T-cell (primary cell): Measurements from ENCODE around the gene FAM234B. TPM values are rescaled to one million over a fixed set of nuclear protein-coding genes. Genes with fewer than 3 reads are reported as not detected.

ENCODE experiments used
- ATAC-seq, 4 experiments: fragments of 200-7000 bp in 3 of 4; fragments of 150-1000 bp in 1 of 4; cut with Tn5 transposase; replicated peaks in 1 of 4; 1 replicate in 3 of 4; 2 replicates in 1 of 4; pipeline ENCODE4 v1.10.0; 2021; ENCODE audit warnings: moderate library complexity in 3 of 4, mild to moderate bottlenecking in 2 of 4, moderate number of reproducible peaks in 1 of 4
- CTCF ChIA-PET, 2 donors: fragments of 300-600 bp; sonication (Branson Sonifier 250); formaldehyde crosslinking; loops; one replicate each; lab custom pipeline; 2022; ENCODE audit warnings: antibody characterized with exemption in 2 of 2; lab: Charles Lee
- POLR2A ChIA-PET, 2 donors: fragments of 300-600 bp; sonication (Branson Sonifier 250); formaldehyde crosslinking; loops; one replicate each; lab custom pipeline; 2022; ENCODE audit warnings: antibody characterized with exemption in 2 of 2; lab: Charles Lee
- DNase-seq, 35 experiments: peaks; one replicate each; pipeline versions ENCODE4 v3.0.0 to v3.0.0-alpha.2; 2013 to 2023
- H3K27ac ChIP-seq: one replicate; pipeline ENCODE4 v1.5.1; 2013; ENCODE audit warnings: low read length
- H3K27me3 ChIP-seq, 2 experiments: replicated peaks in 1 of 2; 1 replicate in 1 of 2; 2 replicates in 1 of 2; pipeline versions ENCODE4 v1.6.1 to v1.7.0; 2013; ENCODE audit warnings: low read length in 1 of 2, mixed read lengths in 1 of 2; ENCODE audit not compliant: control insufficient read depth in 2 of 2, insufficient read depth in 2 of 2; ENCODE audit errors: extremely low read depth in 1 of 2
- H3K36me3 ChIP-seq, 2 donors: 1 replicate in 1 of 2; 2 replicates in 1 of 2; pipeline versions ENCODE4 v1.6.1 to v1.7.0; 2013; ENCODE audit warnings: low read length in 1 of 2; ENCODE audit not compliant: control insufficient read depth in 2 of 2, insufficient read depth in 1 of 2; ENCODE audit errors: extremely low read depth in 1 of 2
- H3K4me1 ChIP-seq, 2 experiments: 1 replicate in 1 of 2; 2 replicates in 1 of 2; pipeline versions ENCODE4 v1.6.1 to v1.7.0; 2013; ENCODE audit warnings: low read length in 2 of 2, mixed read lengths in 1 of 2; ENCODE audit not compliant: insufficient read depth in 2 of 2, control insufficient read depth in 1 of 2; ENCODE audit errors: extremely low read depth in 1 of 2
- H3K4me3 ChIP-seq, 2 donors: 1 replicate in 1 of 2; 2 replicates in 1 of 2; pipeline versions ENCODE4 v1.5.1 to v1.7.0; 2013; ENCODE audit warnings: mild to moderate bottlenecking in 2 of 2, low read length in 1 of 2, moderate library complexity in 1 of 2; ENCODE audit not compliant: control insufficient read depth in 1 of 2; ENCODE audit errors: extremely low read depth in 1 of 2
- H3K9me3 ChIP-seq: 2 replicates; pipeline ENCODE4 v1.7.0; 2013
- H3K27ac Mint-ChIP-seq, 2 donors: one replicate each; pipeline ENCODE4 v1.8.0; 2020 to 2021; ENCODE audit warnings: mild to moderate bottlenecking in 2 of 2, mixed read lengths in 2 of 2
- H3K27me3 Mint-ChIP-seq, 2 donors: one replicate each; pipeline ENCODE4 v1.8.0; 2021 to 2022; ENCODE audit warnings: mixed read lengths in 2 of 2
- H3K36me3 Mint-ChIP-seq: one replicate; pipeline ENCODE4 v1.8.0; 2021; ENCODE audit warnings: mixed read lengths
- H3K4me1 Mint-ChIP-seq, 3 donors: one replicate each; pipeline ENCODE4 v1.8.0; 2020 to 2022; ENCODE audit warnings: mixed read lengths in 3 of 3, mild to moderate bottlenecking in 1 of 3
- H3K4me3 Mint-ChIP-seq, 3 donors: one replicate each; pipeline ENCODE4 v1.8.0; 2020 to 2022; ENCODE audit warnings: mild to moderate bottlenecking in 3 of 3, mixed read lengths in 3 of 3, moderate library complexity in 3 of 3
- H3K9me3 Mint-ChIP-seq, 3 donors: one replicate each; pipeline ENCODE4 v1.8.0; 2020 to 2022; ENCODE audit warnings: mixed read lengths in 3 of 3
- WGBS: methylation state at CpG from one replicate; pipeline ENCODE4 v1.1.5; 2013; ENCODE audit warnings: missing lambda C conversion rate; ENCODE audit not compliant: insufficient coverage; 5-methylcytosine and 5-hydroxymethylcytosine counted together
- total RNA-seq, 35 experiments: library from RNA in 6 of 35; stranded (reverse) in 6 of 35; fragments of 120-200 nt in 1 of 35; gene quantifications; one replicate each; pipeline versions ENCODE4 v1.2.1 to v1.2.4 and lab custom pipeline; 2013 to 2026

Gene FAM234B, protein sequence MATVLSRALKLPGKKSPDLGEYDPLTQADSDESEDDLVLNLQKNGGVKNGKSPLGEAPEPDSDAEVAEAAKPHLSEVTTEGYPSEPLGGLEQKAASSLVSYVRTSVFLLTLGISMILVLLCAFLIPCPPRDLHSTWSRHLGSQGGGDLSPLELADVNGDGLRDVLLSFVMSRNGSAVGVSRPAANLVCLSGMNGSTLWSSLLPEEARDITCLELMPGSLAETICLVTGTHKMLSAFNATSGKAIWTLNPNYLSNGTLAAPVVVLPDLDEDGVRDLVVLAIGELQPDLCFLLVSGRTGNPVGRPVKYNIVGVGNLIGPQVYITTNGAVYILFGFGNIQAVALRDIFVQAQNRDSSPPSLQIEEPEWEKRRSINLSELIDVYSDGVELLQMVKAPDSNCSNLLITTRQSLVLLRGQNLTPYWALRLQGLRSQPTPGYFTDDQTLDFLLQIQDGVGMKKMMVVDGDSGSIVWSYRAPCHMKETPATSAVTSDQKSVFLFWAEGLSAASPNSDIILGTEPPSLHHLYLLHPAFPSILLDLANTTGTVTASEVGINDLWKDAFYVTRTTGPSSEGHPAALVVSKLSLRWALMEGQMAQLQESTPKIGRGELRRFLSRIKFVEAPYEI
- total RNA-seq (1 to 10 TPM; 4.3 to 5.8 (median 4.6) TPM), total RNA-seq (lab: John Stamatoyannopoulos, UW) (3.1 to 17.2 (median 5.5) reads per million in 29 experiments)
- total RNA-seq (2013) = 4.7 TPM

- peak within 1 kb of the TSS; percentile 76 to 87 for H3K4me3 ChIP-seq
- Mint-ChIP-seq H3K36me3 (no peaks in the 10 kb centered on the region), H3K27ac (peak within 1 kb of the TSS in 1 of 2 donors; percentile 56), H3K27me3 (peaks cover 3 to 5% of the 10 kb centered on the region in 2 donors), H3K4me1 (peaks cover 9 to 21% (median 19%) of the 10 kb centered on the region in 3 donors), H3K9me3 (no peaks in the 10 kb centered on the region), H3K4me3 (peak within 1 kb of the TSS; percentile 83 to 85 (median 83))
- no peaks in the 10 kb centered on the region for H3K36me3 ChIP-seq
- peaks cover 0 to 10% of the 10 kb centered on the region in 2 experiments for H3K4me1 ChIP-seq
- DNase-seq (peak; percentile 30 to 75 (median 61)), ATAC-seq (peak; percentile 95 to 99 (median 98))
- ChIA-PET CTCF (interaction anchor here (0.5 to 1.2 kb wide), 7 partner anchors 36 to 1490 kb away, joined by 3 to 4 read pairs (median 3); no protein-coding TSS in a partner anchor), POLR2A (interaction anchor here (0.5 to 1.0 kb wide), 7 partner anchors 19 to 1545 kb away, joined by 3 to 10 read pairs (median 3); no protein-coding TSS in a partner anchor)
- H3K9me3 ChIP-seq = no peaks in the 10 kb centered on the region
- peak within 1 kb of the TSS; percentile 47 for H3K27ac ChIP-seq
- WGBS = under 1% methylated on average over 64 of the region's 74 CpGs
- peaks cover 0 to 4% of the 10 kb centered on the region in 2 experiments for H3K27me3 ChIP-seq
Observed at GRCh38 chr12:13044002-13044905, at the start of gene FAM234B. TSS of gene FAM234B (plus strand) at chr12:13044381. CDS start at chr12:13044404, 23 bp downstream.

DNA sequence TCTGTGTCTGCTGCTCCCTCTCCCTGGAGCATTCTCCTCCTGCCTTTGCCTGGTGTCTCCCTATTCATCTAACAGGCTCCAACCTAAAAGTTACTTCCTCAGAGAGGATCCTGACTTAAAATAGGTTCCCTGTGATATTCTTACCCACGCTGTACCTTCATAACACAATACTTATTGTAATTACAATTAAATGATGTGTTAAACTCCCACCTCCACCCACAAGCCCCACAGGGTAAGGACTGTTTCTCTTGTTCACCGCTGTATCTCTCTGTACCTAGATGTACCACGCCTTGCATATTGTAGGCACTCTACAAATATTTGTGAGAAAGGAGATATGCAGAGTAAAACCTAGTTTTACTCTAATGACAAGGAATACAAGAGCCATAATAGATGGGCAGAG, 49.1 kb upstream of the FAM234B start:
- H3K4me3 ChIP-seq = no peak overlapping the region
- Mint-ChIP-seq H3K36me3 (no peaks in the 10 kb centered on the region), H3K27ac (no peak overlapping the region), H3K4me3 (no peak overlapping the region), H3K4me1 (peaks cover 35 to 60% (median 40%) of the 10 kb centered on the region in 3 donors), H3K9me3 (no peaks in the 10 kb centered on the region), H3K27me3 (no peaks in the 10 kb centered on the region)
- no CpG with 5 or more reads among the region's 3 CpGs for WGBS
- H3K27me3 ChIP-seq = no peaks in the 10 kb centered on the region
- no peaks in the 10 kb centered on the region for H3K9me3 ChIP-seq
- DNase-seq (no peak), ATAC-seq (no peak)
- POLR2A ChIA-PET = no interaction called here
- H3K27ac ChIP-seq = no peak overlapping the region
- H3K36me3 ChIP-seq = peaks cover 0 to 2% of the 10 kb centered on the region in 2 donors
- H3K4me1 ChIP-seq = peaks cover 9 to 14% of the 10 kb centered on the region in 2 experiments
- CTCF ChIA-PET = no interaction called here

DNA sequence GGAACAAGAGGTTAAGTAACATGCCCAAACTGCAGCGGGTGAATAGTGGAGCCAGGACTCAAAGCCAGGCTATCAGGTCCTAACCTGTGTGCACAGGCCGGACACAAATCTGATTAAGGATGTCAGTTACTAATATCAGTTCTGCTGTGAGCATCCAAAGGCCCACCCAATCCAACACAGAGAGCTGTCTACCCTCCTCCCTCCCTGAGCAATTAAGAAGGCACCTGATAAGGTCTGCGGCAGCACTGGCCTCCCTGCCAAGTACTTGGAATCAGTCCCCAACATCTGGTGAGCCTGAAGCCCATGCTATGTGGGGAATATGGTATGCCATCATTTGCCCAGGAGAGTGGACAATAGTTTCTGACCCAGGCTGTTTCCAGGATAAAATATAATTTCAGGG, 48.0 kb upstream of the FAM234B start:
- POLR2A ChIA-PET = no interaction called here
- DNase-seq (no peak), ATAC-seq (no peak)
- no peaks in the 10 kb centered on the region for H3K27me3 ChIP-seq
- CTCF ChIA-PET = no interaction called here
- no peak overlapping the region for H3K27ac Mint-ChIP-seq
- no peaks in the 10 kb centered on the region for H3K36me3 Mint-ChIP-seq
- 100% methylated on average over 2 of the region's 3 CpGs for WGBS
- no peaks in the 10 kb centered on the region for H3K9me3 ChIP-seq
- no peak overlapping the region for H3K27ac ChIP-seq
- H3K4me3 Mint-ChIP-seq = no peak overlapping the region
- no peak overlapping the region for H3K4me3 ChIP-seq
- H3K27me3 Mint-ChIP-seq = no peaks in the 10 kb centered on the region
- peaks cover 37 to 54% (median 42%) of the 10 kb centered on the region in 3 donors for H3K4me1 Mint-ChIP-seq
- H3K9me3 Mint-ChIP-seq = no peaks in the 10 kb centered on the region
- H3K4me1 ChIP-seq = peaks cover 11 to 14% of the 10 kb centered on the region in 2 experiments
- peaks cover 0 to 2% of the 10 kb centered on the region in 2 donors for H3K36me3 ChIP-seq

DNA sequence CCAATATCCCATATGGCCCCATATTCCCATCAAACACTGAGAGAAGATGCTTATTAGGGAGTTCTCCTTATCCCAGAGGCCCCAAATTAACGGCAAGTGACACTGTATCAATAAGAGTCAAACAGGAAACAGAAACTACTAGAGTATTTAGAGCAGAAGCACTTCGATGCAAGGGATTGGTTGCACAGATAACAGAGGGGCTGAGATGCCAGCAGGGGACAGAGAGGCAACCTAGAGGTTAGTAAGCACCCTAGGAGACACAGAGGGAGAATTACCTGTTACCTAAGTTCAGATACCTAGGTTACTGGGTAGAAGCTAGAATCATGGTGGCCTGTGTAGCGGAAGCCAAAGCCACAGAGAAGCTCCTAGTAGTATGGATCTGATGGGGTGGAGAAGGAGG, 47.0 kb upstream of the FAM234B start:
- Mint-ChIP-seq H3K27ac (no peak overlapping the region), H3K27me3 (peaks cover 0 to 1% of the 10 kb centered on the region in 2 donors), H3K36me3 (no peaks in the 10 kb centered on the region), H3K4me3 (peak overlapping the region in 1 of 3 donors; percentile 37), H3K9me3 (no peaks in the 10 kb centered on the region), H3K4me1 (peaks cover 43 to 56% (median 46%) of the 10 kb centered on the region in 3 donors)
- CTCF ChIA-PET = no interaction called here
- no peak for ATAC-seq
- no peaks in the 10 kb centered on the region for H3K9me3 ChIP-seq
- peaks cover 0 to 2% of the 10 kb centered on the region in 2 donors for H3K36me3 ChIP-seq
- no peak for DNase-seq
- H3K4me3 ChIP-seq = no peak overlapping the region
- POLR2A ChIA-PET = interaction anchor here in 1 of 2 donors (0.5 kb wide), 1 partner anchor 228 kb away, joined by 7 read pairs; no protein-coding TSS in a partner anchor
- H3K27me3 ChIP-seq = peaks cover 0 to 6% of the 10 kb centered on the region in 2 experiments
- H3K27ac ChIP-seq = no peak overlapping the region
- H3K4me1 ChIP-seq = peaks cover 11 to 22% of the 10 kb centered on the region in 2 experiments
- WGBS = 43% methylated on average over 1 of the region's 3 CpGs

GRCh38 chr12:12997734-12998133, 46.4 kb upstream of the FAM234B start:
- peaks cover 0 to 1% of the 10 kb centered on the region in 2 donors for H3K27me3 Mint-ChIP-seq
- no peak overlapping the region for H3K4me3 Mint-ChIP-seq
- no peak overlapping the region for H3K27ac ChIP-seq
- ChIA-PET CTCF (interaction anchor here in 1 of 2 donors (0.5 kb wide), 1 partner anchor 37 kb away, joined by 6 read pairs; no protein-coding TSS in a partner anchor), POLR2A (no interaction called here)
- no peak overlapping the region for H3K4me3 ChIP-seq
- H3K9me3 Mint-ChIP-seq = no peaks in the 10 kb centered on the region
- H3K4me1 Mint-ChIP-seq = peaks cover 40 to 53% (median 44%) of the 10 kb centered on the region in 3 donors
- H3K27me3 ChIP-seq = peaks cover 0 to 9% of the 10 kb centered on the region in 2 experiments
- 60% methylated on average over 1 of the region's 2 CpGs for WGBS
- ATAC-seq (no peak), DNase-seq (no peak)
- no peak overlapping the region for H3K27ac Mint-ChIP-seq
- peaks cover 11 to 22% of the 10 kb centered on the region in 2 experiments for H3K4me1 ChIP-seq
- H3K36me3 ChIP-seq = peaks cover 0 to 2% of the 10 kb centered on the region in 2 donors
- H3K9me3 ChIP-seq = no peaks in the 10 kb centered on the region
- H3K36me3 Mint-ChIP-seq = no peaks in the 10 kb centered on the region
